Endometrial microvascular endothelial cells (primary cell): ENCODE results near the gene GRIP1. TPM values are rescaled to one million over a fixed set of nuclear protein-coding genes. Genes with fewer than 3 reads are reported as not detected.

ENCODE experiments used
- in situ Hi-C: cut with HindIII; loops from 2 replicates; pipeline ENCODE4 v1.10.0; 2017; ENCODE audit warnings: low sequenced_read_pairs, low pct_unique_long_range_greater_than_20kb; ENCODE audit errors: inconsistent ontology term
- total RNA-seq: library from RNA; depleted of rRNA; stranded (reverse); fragments of >200 nt; gene quantifications from one replicate; pipeline ENCODE4 v1.2.3, GENCODE V29; 2015; ENCODE audit errors: inconsistent ontology term

GRIP1 gene
- total RNA-seq, 1 donor from 2014 or later: not detected

- in situ Hi-C loops: no loop called here
These were observed 18.5 kb upstream of the GRIP1 start for GRCh38 chr12:66697404-66697803.

GRCh38 chr12:66694666-66695613 lies 16.1 kb upstream of the GRIP1 start:
- in situ Hi-C loops: no loop called here

GRCh38 chr12:66693901-66694513 lies 15.1 kb upstream of the GRIP1 start:
- in situ Hi-C loops: no loop called here

- in situ Hi-C loops: no loop called here
These were observed 14.1 kb upstream of the GRIP1 start for GRCh38 chr12:66692986-66693385.

- in situ Hi-C loops: no loop called here
These were observed 13.3 kb upstream of the GRIP1 start for GRCh38 chr12:66692170-66692569.

GRCh38 chr12:66688846-66689439 lies 10.1 kb upstream of the GRIP1 start:
- in situ Hi-C loops: no loop called here

GRCh38 chr12:66684222-66684621 lies 5.3 kb upstream of the GRIP1 start:
- in situ Hi-C loops: no loop called here

GRCh38 chr12:66683822-66684221 lies 4.9 kb upstream of the GRIP1 start:
- in situ Hi-C loops: no loop called here

- in situ Hi-C loops: no loop called here
These were observed 4.2 kb upstream of the GRIP1 start for GRCh38 chr12:66683073-66683472.

GRCh38 chr12:66679461-66680084 lies 697 bp upstream of the GRIP1 start:
- in situ Hi-C loops: no loop called here

GRCh38 chr12:66676241-66676640 lies 2.6 kb downstream of the GRIP1 start:
- in situ Hi-C loops: no loop called here

- in situ Hi-C loops: no loop called here
These were observed 4.3 kb downstream of the GRIP1 start for GRCh38 chr12:66674495-66675122.

GRCh38 chr12:66669541-66669940 lies 9.3 kb downstream of the GRIP1 start:
- in situ Hi-C loops: no loop called here

GRCh38 chr12:66668311-66668710 lies 10.6 kb downstream of the GRIP1 start:
- in situ Hi-C loops: no loop called here

GRCh38 chr12:66667906-66668305 lies 11.0 kb downstream of the GRIP1 start:
- in situ Hi-C loops: no loop called here

- in situ Hi-C loops: no loop called here
These were observed 12.4 kb downstream of the GRIP1 start for GRCh38 chr12:66666481-66666880.

GRCh38 chr12:66665435-66665985 lies 13.4 kb downstream of the GRIP1 start:
- in situ Hi-C loops: no loop called here

GRCh38 chr12:66664076-66664475 lies 14.8 kb downstream of the GRIP1 start:
- in situ Hi-C loops: no loop called here

- in situ Hi-C loops: no loop called here
These were observed 15.3 kb downstream of the GRIP1 start for GRCh38 chr12:66663611-66664010.
